ENCODE measurements around the gene XPNPEP2.
"Not testable (repeated sequence)": the region's sequence is repeated elsewhere in the genome, so short reads cannot be mapped to it uniquely, and the experiment has no call there.

XPNPEP2 gene

DNA sequence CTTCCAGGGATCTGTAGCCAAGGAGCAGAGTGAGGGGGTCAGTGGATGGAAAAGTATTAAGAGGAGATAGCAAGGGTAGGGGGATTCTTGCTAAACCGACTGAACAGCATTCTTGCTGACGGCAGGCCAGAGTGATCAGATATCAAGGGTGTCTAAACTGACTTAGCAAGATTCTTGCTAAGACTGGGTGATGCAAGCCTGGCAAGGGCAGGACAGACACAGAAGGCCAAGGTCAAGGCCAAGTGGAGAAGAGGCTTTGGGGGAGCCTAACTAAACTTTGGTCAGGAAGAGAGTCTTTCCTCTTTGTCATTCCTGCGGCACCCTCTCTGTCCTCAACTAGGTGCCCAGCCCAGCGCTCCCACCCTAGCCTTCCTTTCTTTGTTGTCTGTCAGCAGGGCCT, 799 bp downstream of the XPNPEP2 start:
- Mint-ChIP-seq H3K27me3 (ENCODE audit: low read depth, poor library complexity) (peaks cover 14% of the 10 kb centered on the region), H3K9me3 (peaks cover 24% of the 10 kb centered on the region), H3K27ac (peak overlapping the region; percentile 87), H3K4me1 (peaks cover 33% of the 10 kb centered on the region), H3K36me3 (ENCODE audit: low read depth) (no peaks in the 10 kb centered on the region), H3K4me3 (no peak overlapping the region)
- TF ChIP-seq CTCF (IDR thresholded peaks at IDR 0.05), result no peak
- no peak for DNase-seq

DNA sequence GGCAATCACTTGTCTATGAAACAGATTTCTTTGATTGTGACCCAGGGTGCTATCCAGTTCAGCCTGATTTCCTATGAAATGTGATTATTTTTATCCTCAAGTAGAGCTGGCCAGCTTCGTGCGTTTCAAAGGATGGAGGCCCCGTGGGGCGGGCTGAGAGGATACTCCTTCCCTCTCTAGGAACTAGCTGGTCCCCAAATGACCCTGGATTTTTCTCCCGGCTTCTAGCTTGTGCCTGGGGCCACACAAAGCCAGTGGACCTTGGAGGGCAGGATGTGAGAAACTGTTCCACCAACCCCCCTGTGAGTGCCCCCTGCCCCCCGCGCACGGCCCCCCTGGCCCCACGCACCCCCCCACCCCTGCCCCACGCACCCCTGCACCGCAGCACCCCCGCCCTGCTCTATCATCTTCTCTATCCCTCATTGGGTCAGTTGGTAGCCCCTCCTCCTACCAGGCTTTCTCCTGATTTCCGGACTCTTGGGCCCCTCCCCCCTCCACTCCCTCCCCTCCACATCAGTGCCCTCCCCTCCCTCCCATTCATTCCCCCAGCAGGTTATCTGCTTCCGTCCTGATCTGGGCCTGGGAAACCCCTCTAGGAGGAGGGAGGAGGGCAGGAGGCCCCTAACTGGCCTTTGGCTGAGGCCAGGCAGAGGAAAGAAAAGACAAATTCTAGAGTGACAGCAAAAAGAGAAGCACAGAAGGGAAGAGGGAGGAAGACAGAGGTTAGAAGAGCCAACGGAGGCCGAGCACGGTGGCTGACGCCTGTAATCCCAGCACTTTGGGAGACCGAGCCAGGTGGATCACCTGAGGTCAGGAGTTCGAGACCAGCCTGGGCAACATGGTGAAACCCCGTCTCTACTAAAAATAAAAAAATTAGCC, 3.3 kb downstream of the XPNPEP2 start:
- H3K9me3 Mint-ChIP-seq, result peaks cover 22% of the 10 kb centered on the region
- peaks cover 10% of the 10 kb centered on the region for H3K27me3 Mint-ChIP-seq (ENCODE audit: low read depth, poor library complexity)
- H3K36me3 Mint-ChIP-seq (ENCODE audit: low read depth), result no peaks in the 10 kb centered on the region
- no peak for TF ChIP-seq CTCF (IDR thresholded peaks at IDR 0.05)
- H3K4me1 Mint-ChIP-seq, result peaks cover 33% of the 10 kb centered on the region
- no peak overlapping the region for H3K4me3 Mint-ChIP-seq
- peak overlapping the region; percentile 79 for H3K27ac Mint-ChIP-seq
- DNase-seq, result peak; percentile 46

GRCh38 chrX:129742759-129743152, 4.0 kb downstream of the XPNPEP2 start:
- H3K27ac Mint-ChIP-seq; H3K4me3 Mint-ChIP-seq; H3K36me3 Mint-ChIP-seq (ENCODE audit: low read depth); H3K27me3 Mint-ChIP-seq (ENCODE audit: low read depth, poor library complexity); DNase-seq: not testable (repeated sequence)
- Mint-ChIP-seq H3K9me3 (peaks cover 22% of the 10 kb centered on the region), H3K4me1 (peaks cover 31% of the 10 kb centered on the region)

DNA sequence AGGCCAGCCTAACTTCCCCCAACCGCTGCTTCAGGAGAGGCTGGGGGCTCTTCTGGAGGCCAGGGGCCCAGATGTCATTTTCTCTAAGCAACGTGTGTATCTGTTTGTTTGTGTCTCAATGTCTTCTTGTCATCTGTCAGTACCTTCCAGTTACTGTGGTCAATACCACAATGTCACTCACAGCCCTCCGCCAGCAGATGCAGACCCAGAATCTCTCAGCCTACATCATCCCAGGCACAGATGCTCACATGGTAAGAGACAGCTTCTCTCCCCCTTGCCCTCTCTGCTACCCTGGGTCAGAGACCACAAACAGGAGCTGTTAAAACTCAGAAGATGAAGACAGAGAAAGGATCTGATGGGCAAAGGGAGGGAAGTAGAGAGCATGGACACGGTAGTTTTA, 5.0 kb downstream of the XPNPEP2 start:
- Mint-ChIP-seq H3K27ac (no peak overlapping the region), H3K4me1 (peaks cover 21% of the 10 kb centered on the region), H3K4me3 (no peak overlapping the region), H3K9me3 (peaks cover 22% of the 10 kb centered on the region), H3K36me3 (ENCODE audit: low read depth) (no peaks in the 10 kb centered on the region), H3K27me3 (ENCODE audit: low read depth, poor library complexity) (peaks cover 13% of the 10 kb centered on the region)
- TF ChIP-seq CTCF (IDR thresholded peaks at IDR 0.05), result no peak
- DNase-seq, result no peak

DNA sequence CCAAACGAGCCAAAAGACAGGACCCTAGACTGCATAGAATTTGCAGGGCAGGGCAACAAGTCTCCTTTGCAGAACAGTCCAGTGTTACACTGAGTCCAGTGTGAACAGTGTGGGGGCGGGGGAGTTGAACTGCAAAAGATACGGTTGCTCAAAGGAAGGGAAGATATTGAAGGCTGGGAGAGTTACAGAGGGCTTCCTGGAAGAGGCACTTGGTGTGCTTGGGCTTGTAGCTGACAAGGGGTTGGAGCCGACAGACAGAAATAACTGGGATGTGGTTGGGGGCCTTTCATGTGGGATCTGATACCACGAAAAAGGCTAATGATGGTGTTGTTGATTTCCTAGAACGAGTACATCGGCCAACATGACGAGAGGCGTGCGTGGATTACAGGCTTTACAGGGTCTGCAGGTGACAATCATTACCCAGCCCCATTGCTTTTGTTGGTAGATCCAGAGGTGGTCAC, 6.1 kb downstream of the XPNPEP2 start:
- H3K4me1 Mint-ChIP-seq, result peaks cover 10% of the 10 kb centered on the region
- H3K27me3 Mint-ChIP-seq (ENCODE audit: low read depth, poor library complexity), result peaks cover 12% of the 10 kb centered on the region
- H3K36me3 Mint-ChIP-seq (ENCODE audit: low read depth), result no peaks in the 10 kb centered on the region
- H3K9me3 Mint-ChIP-seq, result peaks cover 18% of the 10 kb centered on the region
- H3K27ac Mint-ChIP-seq, result no peak overlapping the region
- TF ChIP-seq CTCF (IDR thresholded peaks at IDR 0.05), result no peak
- no peak for DNase-seq
- H3K4me3 Mint-ChIP-seq, result no peak overlapping the region

DNA sequence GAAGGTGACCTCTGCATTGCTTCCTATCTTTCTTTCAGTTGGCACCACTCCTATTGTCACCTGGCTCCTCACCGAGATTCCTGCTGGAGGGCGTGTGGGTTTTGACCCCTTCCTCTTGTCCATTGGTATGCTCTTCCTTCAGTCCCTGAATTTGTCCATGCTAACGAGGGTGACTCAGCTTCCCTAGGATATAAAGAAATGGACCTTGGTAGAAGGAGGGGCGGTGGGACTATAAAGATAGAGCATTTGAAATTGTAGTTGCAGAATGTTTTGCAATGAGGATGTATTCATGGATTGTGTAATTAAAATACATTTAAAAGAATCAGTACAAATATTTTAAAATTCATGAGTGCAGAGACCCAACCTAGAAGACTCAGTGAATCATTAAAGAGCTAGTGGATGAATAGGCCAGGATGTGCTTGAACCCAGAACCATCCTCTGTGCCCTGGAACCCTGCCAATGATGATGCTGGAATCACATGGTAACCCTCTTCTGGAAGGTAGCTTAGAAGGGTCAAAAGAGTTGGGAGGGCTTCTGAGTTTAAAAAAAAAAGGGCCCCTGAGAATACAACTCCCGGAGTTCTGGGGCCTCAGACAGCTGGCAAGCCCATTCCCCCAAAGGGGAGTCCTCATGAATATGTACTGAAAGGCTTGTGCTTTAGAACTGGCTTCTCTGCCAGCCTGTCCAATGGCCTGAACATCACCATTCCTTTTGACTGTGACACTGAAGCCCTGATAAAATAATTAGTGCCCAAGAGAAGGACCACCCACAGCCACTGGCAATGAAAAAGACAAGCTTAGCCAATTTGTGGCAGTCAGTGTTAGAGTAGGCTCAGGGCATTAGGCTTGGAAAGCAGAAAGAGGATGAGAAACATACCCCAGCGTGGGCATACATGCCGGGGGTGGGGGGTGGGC, 8.0 kb downstream of the XPNPEP2 start:
- Mint-ChIP-seq H3K27me3 (ENCODE audit: low read depth, poor library complexity) (peaks cover 11% of the 10 kb centered on the region), H3K9me3 (peaks cover 13% of the 10 kb centered on the region), H3K4me3 (no peak overlapping the region), H3K27ac (no peak overlapping the region), H3K36me3 (ENCODE audit: low read depth) (no peaks in the 10 kb centered on the region), H3K4me1 (peaks cover 9% of the 10 kb centered on the region)
- TF ChIP-seq CTCF (IDR thresholded peaks at IDR 0.05), result no peak
- no peak for DNase-seq

Data from nephron progenitor cell (in vitro differentiated cells).